GM12864 (cell line): ENCODE measurements around the gene ASCC2.

Experiments used
- DNase-seq: peaks from one replicate; pipeline ENCODE4 v3.0.0-alpha.2; 2011; ENCODE audit warnings: low read depth
- H3K4me3 ChIP-seq: 2 replicates; pipeline ENCODE4 v1.5.1; 2011; ENCODE audit warnings: mild to moderate bottlenecking, low read depth, low read length, control low read depth
- TF ChIP-seq, protein P1 (sequence below): IDR thresholded peaks from 2 replicates; pipeline ENCODE4 v1.5.1; 2011; ENCODE audit warnings: low read depth, mild to moderate bottlenecking, moderate library complexity, low read length, control low read depth, inconsistent platforms; ENCODE audit errors: missing control alignments

The ASCC2 gene

DNA sequence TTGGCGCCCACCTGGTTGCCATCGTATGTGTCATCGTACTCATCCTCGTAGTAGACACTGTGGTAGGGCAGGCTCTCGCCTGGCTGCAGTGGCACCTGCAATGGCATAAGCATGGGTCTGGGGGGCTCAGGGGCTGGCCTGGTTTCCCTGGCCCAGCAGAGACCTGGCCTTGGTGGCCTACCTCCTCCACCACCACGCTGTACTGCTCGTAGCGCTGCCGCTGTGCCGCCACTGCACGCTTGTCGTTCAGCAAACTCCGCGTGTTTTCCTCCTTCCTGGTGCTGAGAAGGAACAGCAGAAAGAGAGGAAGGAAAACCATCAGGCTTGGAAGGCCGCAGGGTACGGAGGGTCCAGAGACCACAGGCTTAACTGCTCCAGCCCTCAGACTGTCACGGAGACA is 44.7 kb downstream of the ASCC2 start:
- TF ChIP-seq, protein P1, sequence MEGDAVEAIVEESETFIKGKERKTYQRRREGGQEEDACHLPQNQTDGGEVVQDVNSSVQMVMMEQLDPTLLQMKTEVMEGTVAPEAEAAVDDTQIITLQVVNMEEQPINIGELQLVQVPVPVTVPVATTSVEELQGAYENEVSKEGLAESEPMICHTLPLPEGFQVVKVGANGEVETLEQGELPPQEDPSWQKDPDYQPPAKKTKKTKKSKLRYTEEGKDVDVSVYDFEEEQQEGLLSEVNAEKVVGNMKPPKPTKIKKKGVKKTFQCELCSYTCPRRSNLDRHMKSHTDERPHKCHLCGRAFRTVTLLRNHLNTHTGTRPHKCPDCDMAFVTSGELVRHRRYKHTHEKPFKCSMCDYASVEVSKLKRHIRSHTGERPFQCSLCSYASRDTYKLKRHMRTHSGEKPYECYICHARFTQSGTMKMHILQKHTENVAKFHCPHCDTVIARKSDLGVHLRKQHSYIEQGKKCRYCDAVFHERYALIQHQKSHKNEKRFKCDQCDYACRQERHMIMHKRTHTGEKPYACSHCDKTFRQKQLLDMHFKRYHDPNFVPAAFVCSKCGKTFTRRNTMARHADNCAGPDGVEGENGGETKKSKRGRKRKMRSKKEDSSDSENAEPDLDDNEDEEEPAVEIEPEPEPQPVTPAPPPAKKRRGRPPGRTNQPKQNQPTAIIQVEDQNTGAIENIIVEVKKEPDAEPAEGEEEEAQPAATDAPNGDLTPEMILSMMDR = no peak
- H3K4me3 ChIP-seq = no peak overlapping the region
- DNase-seq = no peak

DNA sequence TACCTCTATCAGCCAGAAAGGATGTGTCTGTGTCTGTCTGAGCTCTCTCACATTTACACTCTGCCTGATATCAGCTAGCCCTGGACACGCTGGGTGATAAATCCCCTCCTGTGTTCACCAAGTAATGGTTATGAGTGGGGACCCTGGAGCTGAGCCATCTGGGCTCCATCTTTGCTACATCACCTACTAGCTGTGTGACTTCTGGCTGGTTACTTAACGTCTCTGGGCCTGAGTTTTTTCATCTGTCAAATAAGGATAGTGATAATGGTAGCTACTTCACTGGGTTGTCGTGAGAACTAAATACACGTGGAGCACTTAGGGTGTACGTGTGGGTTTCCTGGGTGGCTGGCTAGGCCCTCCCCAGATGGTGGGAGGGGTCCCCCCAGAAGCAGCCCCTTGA is 48.0 kb downstream of the ASCC2 start:
- TF ChIP-seq, protein P1 = no peak
- no peak overlapping the region for H3K4me3 ChIP-seq
- no peak for DNase-seq

DNA sequence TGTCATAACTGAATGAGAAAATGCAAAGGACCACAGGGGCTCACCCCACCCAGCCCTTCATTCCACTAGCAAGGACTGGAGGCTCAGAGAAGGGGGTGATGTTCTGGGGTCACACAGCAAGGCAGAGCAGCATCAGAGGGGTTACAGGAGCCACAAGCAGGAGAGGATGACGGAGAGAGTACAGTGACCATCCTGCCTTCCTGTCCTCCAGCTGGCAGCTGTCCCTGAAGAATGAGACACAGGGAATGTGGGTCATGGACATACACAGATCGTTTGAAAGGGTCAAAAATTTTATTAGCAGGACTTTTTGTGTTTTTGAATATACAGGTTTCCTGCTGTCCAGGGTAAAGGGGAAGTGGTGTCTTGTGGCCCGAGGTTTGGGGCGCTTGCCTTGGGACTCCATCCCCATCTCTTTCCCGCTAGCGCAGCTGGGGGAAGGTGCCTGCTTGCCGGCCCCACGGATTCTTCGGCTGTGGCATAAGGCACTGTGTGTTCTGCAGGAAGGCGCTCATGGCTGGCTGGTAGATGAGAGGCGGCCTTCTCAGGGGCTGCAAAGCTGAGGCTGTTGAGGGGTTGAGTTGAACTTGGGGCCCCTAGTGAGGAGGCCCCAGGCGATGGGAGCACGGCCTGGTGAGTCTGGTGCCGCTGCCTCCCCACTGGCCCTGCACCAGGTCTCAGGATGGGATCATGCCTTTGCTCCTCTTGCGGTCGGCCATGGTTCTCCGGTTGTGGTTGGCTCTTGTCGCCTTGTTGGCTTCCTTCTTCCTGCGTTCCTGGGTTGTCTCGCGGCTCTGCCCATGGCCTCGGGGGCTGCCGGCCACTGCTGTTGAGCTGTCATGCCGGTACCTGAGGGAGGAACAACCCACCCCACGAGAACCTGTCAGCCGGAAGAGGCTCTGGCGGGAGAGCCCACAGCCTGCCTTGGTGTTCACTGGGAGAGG is 49.5 kb downstream of the ASCC2 start:
- TF ChIP-seq, protein P1 = no peak
- no peak for DNase-seq

DNA sequence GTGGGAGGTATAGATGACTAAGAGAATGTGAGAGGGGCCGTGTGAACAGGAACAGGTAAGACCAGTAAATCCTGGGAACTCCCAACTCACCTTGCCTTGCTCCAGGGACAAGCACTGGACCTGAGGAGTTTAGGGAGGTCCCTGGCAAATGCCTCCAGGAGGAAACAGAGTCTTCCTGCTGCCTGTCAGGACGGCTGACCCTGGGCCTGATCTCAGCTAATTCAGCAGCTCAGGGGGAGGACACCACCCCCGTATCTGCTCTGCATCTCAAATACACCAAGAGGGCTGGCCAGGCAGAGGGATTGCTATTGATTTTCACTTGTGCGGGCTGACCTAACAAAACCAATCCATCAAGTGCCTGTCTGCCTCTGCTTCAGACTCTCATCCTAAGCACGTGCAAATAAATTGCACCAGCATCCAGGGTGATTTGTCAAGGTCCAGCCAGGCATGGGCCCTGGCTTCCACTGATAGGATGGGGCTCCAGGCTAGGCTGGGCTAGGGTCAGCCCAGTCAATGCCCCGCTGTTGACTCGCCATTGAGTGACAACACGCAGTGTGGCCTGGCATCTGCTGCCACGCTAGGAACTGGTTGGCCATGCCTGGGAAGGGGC is 50.6 kb downstream of the ASCC2 start:
- no peak for DNase-seq
- no peak overlapping the region for H3K4me3 ChIP-seq
- TF ChIP-seq, protein P1 = no peak

More for the DNA sequence above, 49.5 kb downstream of the ASCC2 start:
- no peak overlapping the region for H3K4me3 ChIP-seq

DNA sequence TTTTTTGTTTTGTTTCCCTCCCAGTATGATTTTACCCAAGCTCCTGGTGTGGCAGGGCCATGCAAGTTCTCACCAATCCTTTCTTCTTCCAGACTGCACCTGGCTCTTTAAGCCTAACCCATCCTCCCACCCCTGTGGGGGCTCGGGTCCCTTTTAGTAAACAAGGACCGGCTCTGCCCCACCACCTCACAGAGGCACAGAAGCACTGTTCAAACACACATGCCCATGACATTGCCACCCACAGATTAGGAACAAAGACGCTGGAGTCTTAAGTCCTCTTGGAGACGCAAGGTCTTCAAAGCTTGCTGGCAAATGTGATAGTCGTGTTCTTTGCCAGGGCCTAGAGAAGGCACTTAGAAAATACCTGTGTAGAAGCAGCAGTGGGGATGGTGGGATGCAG is 52.0 kb downstream of the ASCC2 start:
- TF ChIP-seq, protein P1 = no peak
- no peak for DNase-seq
- no peak overlapping the region for H3K4me3 ChIP-seq

DNA sequence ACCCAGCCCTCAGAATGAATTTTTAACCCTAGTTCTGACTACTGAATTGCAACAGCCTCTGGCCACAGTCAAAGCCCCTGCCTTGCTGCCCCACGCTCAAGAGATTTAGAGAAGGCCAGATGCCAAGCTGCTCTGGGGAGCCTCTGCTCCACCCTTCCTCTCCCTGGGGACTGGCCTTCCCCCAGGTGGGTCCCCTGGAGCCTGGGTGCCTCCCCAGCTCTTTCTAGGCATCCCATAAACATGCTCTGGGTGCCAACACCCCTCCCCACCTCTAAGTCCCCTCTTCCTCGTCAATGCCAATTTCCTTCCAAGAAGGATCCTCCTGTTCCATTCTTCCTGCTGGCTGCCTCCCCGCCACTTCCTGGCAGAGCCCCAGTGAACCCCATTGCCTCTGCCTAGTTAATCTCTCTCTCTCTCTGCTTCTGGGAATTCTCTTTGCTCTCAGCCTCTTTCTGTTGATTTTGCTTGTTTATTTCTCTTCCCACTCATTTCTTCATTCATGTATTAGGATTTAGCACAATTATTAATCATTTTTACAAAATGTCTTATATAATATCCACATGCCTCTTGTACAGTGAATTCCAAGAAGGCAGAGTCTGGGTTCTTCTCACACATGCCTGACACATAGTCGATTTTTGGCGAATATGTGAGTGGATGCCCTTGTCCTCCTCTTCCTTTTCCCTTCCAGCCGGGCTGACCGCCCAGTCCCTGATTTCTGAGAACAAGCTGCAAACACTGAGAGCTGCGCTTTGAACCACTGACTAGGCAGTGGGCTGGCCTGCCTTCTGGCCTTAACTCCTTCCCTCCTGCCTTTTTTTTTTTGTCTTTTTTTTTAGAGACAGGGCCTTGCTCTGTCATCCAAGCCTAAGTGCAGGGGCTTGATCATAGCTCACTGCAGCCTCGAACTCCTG is 53.4 kb downstream of the ASCC2 start:
- no peak for DNase-seq
- H3K4me3 ChIP-seq = no peak overlapping the region
- TF ChIP-seq, protein P1 = no peak
